Measurements from ENCODE around the gene GRN. TPM values are rescaled to one million over a fixed set of nuclear protein-coding genes. Genes with fewer than 3 reads are reported as not detected.

Gene GRN
- total and polyA plus RNA-seq, 2 donors (not counting 3 experiments of a cell fraction or from before 2014, with no cell fraction given): 343 to 1,034 TPM

DNA sequence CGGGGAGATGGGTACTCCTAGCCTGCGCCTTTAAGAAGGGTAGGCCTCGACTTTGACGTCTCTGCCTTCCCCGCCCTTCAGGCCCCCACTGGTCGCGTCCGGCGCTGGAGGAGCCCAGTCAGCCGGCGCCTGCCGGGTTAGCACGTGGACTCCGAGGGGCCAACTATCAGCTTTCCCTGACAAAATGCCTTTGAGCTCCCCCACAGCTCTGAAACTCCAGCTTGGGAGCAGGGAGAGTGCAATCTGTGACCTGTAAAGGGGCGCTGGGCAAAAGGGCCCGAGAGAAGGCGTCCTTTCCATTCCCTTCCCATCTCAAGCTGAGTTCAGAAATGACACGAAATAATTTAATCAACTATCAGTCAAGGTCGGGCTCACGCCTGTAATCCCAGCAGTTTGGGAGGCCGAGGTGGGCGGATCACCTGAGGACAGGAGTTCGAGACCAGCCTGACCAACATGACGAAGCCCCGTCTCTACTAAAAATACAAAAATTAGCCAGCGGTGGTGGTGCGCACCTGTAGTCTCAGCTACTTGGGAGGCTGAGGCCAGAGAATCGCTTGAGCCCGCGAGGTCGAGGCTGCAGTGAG is 18.1 kb upstream of the GRN start:
- FAIRE-seq (peak; percentile 97), DNase-seq (ENCODE audit: low read depth, low spot score) (peak; percentile 96)
- Histone ChIP-seq H3K27ac (ENCODE audit: insufficient read depth, low read depth, low read length) (no peak overlapping the region), H3K36me3 (ENCODE audit: control insufficient read depth in 2 of 2, extremely low read depth in 1 of 2, insufficient read depth in 2 of 2, low read length in 2 of 2) (peaks cover 0 to 3% of the 10 kb centered on the region in 2 experiments), H4K20me1 (replicated peaks; ENCODE audit: control insufficient read depth, extremely low read depth, insufficient read depth, low read length) (no peaks in the 10 kb centered on the region), H3K27me3 (ENCODE audit: control insufficient read depth in 2 of 2, insufficient read depth in 2 of 2, low read length in 2 of 2) (no peaks in the 10 kb centered on the region), H3K4me2 (ENCODE audit: insufficient read depth, low read length) (no peak overlapping the region), H3K4me1 (ENCODE audit: control insufficient read depth, extremely low read depth, insufficient read depth, low read length) (peaks cover 9% of the 10 kb centered on the region), H3K79me2 (ENCODE audit: control insufficient read depth, insufficient read depth, low read length) (peaks cover 7% of the 10 kb centered on the region), H3K9me1 (replicated peaks; ENCODE audit: control insufficient read depth, extremely low read depth, insufficient read depth, low read length) (no peaks in the 10 kb centered on the region), H3K9me3 (replicated peaks; ENCODE audit: control insufficient read depth, insufficient read depth, low read length) (no peaks in the 10 kb centered on the region), H2AFZ (ENCODE audit: low read depth, low read length) (no peak overlapping the region), H3K4me3 (replicated peaks in 1 of 3; ENCODE audit: insufficient read depth in 1 of 3, low read depth in 1 of 3, low read length in 3 of 3) (no peak overlapping the region), H3K9ac (replicated peaks; ENCODE audit: extremely low read depth, insufficient read depth, low read length) (no peak overlapping the region)
- ChIA-PET CTCF (interaction anchor here (0.6 to 4.9 kb wide), 11 partner anchors 12 to 548 kb away, joined by 3 to 68 read pairs (median 4); partner anchors contain the start of genes DUSP3, FAM171A2, RUNDC3A and UBTF), POLR2A (interaction anchor here (0.6 to 0.7 kb wide), 2 partner anchors 107 to 116 kb away, joined by 3 to 5 read pairs; partner anchors contain the start of gene UBTF)
- intact Hi-C loops (cut with micrococcal nuclease) (loop anchor here (1.0 kb wide), 1 partner anchor 18 kb away; the partner anchor contains the start of gene GRN), dilution Hi-C loops (cut with MboI; ENCODE audit: extremely low pct_ligation_motif_present, low sequenced_read_pairs) (no loop called here)
- TF ChIP-seq GATA2 (IDR thresholded peaks at IDR 0.05; ENCODE audit: insufficient read depth, insufficient read length, low read depth, low read length) (no peak), JUN (IDR thresholded peaks at IDR 0.05; ENCODE audit: borderline replicate concordance, insufficient read depth, insufficient read length, low read depth) (no peak), POLR2A (IDR thresholded peaks at IDR 0.05; ENCODE audit: low read depth, low read length) (peak; percentile 48), EZH2 (IDR thresholded peaks at IDR 0.05; ENCODE audit: borderline replicate concordance, low read depth, low read length, severe bottlenecking) (no peak), MYC (IDR thresholded peaks at IDR 0.05; ENCODE audit: low read depth, low read length) (peak; percentile 34), POLR2AphosphoS5 (IDR thresholded peaks at IDR 0.05; ENCODE audit: insufficient read depth, low read depth, low read length) (peak; percentile 68), FOS (IDR thresholded peaks at IDR 0.05; ENCODE audit: borderline replicate concordance, insufficient read depth, low read length) (no peak)
- TF ChIP-seq, protein P1, sequence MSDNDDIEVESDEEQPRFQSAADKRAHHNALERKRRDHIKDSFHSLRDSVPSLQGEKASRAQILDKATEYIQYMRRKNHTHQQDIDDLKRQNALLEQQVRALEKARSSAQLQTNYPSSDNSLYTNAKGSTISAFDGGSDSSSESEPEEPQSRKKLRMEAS (IDR thresholded peaks at IDR 0.05; ENCODE audit: insufficient read depth, insufficient read length): peak; percentile 96
- TF ChIP-seq, protein P2, sequence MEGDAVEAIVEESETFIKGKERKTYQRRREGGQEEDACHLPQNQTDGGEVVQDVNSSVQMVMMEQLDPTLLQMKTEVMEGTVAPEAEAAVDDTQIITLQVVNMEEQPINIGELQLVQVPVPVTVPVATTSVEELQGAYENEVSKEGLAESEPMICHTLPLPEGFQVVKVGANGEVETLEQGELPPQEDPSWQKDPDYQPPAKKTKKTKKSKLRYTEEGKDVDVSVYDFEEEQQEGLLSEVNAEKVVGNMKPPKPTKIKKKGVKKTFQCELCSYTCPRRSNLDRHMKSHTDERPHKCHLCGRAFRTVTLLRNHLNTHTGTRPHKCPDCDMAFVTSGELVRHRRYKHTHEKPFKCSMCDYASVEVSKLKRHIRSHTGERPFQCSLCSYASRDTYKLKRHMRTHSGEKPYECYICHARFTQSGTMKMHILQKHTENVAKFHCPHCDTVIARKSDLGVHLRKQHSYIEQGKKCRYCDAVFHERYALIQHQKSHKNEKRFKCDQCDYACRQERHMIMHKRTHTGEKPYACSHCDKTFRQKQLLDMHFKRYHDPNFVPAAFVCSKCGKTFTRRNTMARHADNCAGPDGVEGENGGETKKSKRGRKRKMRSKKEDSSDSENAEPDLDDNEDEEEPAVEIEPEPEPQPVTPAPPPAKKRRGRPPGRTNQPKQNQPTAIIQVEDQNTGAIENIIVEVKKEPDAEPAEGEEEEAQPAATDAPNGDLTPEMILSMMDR (IDR thresholded peaks at IDR 0.05; ENCODE audit: extremely low read depth in 1 of 2, insufficient read depth in 1 of 2, low read depth in 1 of 2, low read length in 2 of 2): no peak
- BruUV-seq (replicated peaks): no TSS peak

Data from endothelial cell of umbilical vein (primary cell).